PC-3 (cell line): ENCODE results near the gene LIN37. TPM values are rescaled to one million over a fixed set of nuclear protein-coding genes. Genes with fewer than 3 reads are reported as not detected.

Experiments
- ATAC-seq: fragments of 200-7000 bp; cut with Tn5 transposase; 2 replicates; pipeline ENCODE4 v1.9.1; 2020; ENCODE audit warnings: mild to moderate bottlenecking, moderate library complexity
- BruUV-seq: library from RNA; stranded (reverse); fragments of 400-500 nt; replicated peaks from 2 replicates; lab custom pipeline; 2021; lab: Mats Ljungman, UMichigan
- CTCF ChIA-PET: fragments of 300-600 bp; sonication (Branson Sonifier 250); formaldehyde crosslinking; loops from one replicate; lab custom pipeline; 2022; ENCODE audit warnings: antibody characterized with exemption; lab: Charles Lee
- POLR2A ChIA-PET: fragments of 300-600 bp; sonication (Branson Sonifier 250); formaldehyde crosslinking; loops from one replicate; lab custom pipeline; 2022; ENCODE audit warnings: antibody characterized with exemption; ENCODE audit not compliant: unreplicated experiment; lab: Charles Lee
- DNase-seq: peaks from one replicate; pipeline ENCODE4 v3.0.0-alpha.2; 2015
- H2AFZ ChIP-seq: fragments of 300-600 bp; sonication (generic); 2 replicates; pipeline ENCODE4 v1.6.0; 2016; ENCODE audit warnings: antibody characterized with exemption, low read length
- H3F3A ChIP-seq: fragments of 300-600 bp; sonication (generic); one replicate; pipeline ENCODE4 v1.6.0; 2017; ENCODE audit warnings: antibody characterized with exemption, low read length, control low read depth, mild to moderate bottlenecking; ENCODE audit not compliant: unreplicated experiment
- H3K27ac ChIP-seq: fragments of 300-600 bp; sonication (generic); 2 replicates; pipeline ENCODE4 v1.5.1; 2016; ENCODE audit warnings: mild to moderate bottlenecking, low read length
- H3K27me3 ChIP-seq: fragments of 300-600 bp; sonication (generic); 2 replicates; pipeline ENCODE4 v1.6.1; 2016; ENCODE audit warnings: low read length, mixed read lengths
- H3K36me3 ChIP-seq: fragments of 300-600 bp; sonication (generic); 2 replicates; pipeline ENCODE4 v1.6.1; 2016; ENCODE audit warnings: low read depth, mixed run types, low read length, mixed read lengths
- H3K4me1 ChIP-seq: fragments of 300-600 bp; sonication (generic); 2 replicates; pipeline ENCODE4 v1.5.1; 2016; ENCODE audit warnings: low read length; ENCODE audit not compliant: insufficient read depth
- H3K4me2 ChIP-seq: fragments of 300-600 bp; sonication (generic); 2 replicates; pipeline ENCODE4 v1.6.0; 2016; ENCODE audit warnings: low read length
- H3K4me3 ChIP-seq: fragments of 300-600 bp; sonication (generic); 2 replicates; pipeline ENCODE4 v1.5.1; 2016; ENCODE audit warnings: mild to moderate bottlenecking, low read length, mixed read lengths
- H3K79me2 ChIP-seq: fragments of 300-600 bp; sonication (generic); 2 replicates; pipeline ENCODE4 v1.6.1; 2017; ENCODE audit warnings: low read length, mixed read lengths
- H3K9ac ChIP-seq: fragments of 300-600 bp; sonication (generic); 2 replicates; pipeline ENCODE4 v1.6.0; 2016; ENCODE audit warnings: mild to moderate bottlenecking, low read length
- H3K9me2 ChIP-seq: fragments of 300-600 bp; sonication (generic); replicated peaks from 2 replicates; pipeline ENCODE4 v1.6.1; 2016; ENCODE audit warnings: mixed run types, low read length, mixed read lengths
- H3K9me3 ChIP-seq: fragments of 300-600 bp; sonication (generic); 2 replicates; pipeline ENCODE4 v1.6.1; 2016; ENCODE audit warnings: low read length, mixed read lengths
- H4K20me1 ChIP-seq: fragments of 300-600 bp; sonication (generic); 2 replicates; pipeline ENCODE4 v1.6.1; 2016; ENCODE audit warnings: low read length, mixed read lengths
- CTCF ChIP-seq: fragments of 300-600 bp; sonication (generic); conservative IDR thresholded peaks from 2 replicates; pipeline ENCODE4 v1.5.1; 2017; ENCODE audit warnings: antibody characterized with exemption, low read depth, mild to moderate bottlenecking, low read length
- EZH2 ChIP-seq: fragments of 300-600 bp; sonication (generic); IDR thresholded peaks from one replicate; pipeline ENCODE4 v1.6.1; 2017; ENCODE audit warnings: antibody characterized with exemption, mild to moderate bottlenecking, low read length; ENCODE audit not compliant: unreplicated experiment
- EZH2phosphoT487 ChIP-seq: fragments of 300-600 bp; sonication (generic); IDR thresholded peaks from 2 replicates; pipeline ENCODE4 v1.6.1; 2018; ENCODE audit warnings: mild to moderate bottlenecking, antibody characterized with exemption, low read length, borderline replicate concordance
- intact Hi-C: fragments of 100-400 bp; cut with micrococcal nuclease; formaldehyde crosslinking; loops from 2 replicates; pipeline ENCODE4 v1.9.0; 2023
- total RNA-seq: library from RNA; depleted of rRNA; stranded (reverse); fragments of >200 nt; gene quantifications from 2 replicates; pipeline ENCODE4 v1.2.3, GENCODE V29; 2014

The LIN37 gene
- total RNA-seq, 1 experiment from 2014 or later = 8.2 TPM

DNA sequence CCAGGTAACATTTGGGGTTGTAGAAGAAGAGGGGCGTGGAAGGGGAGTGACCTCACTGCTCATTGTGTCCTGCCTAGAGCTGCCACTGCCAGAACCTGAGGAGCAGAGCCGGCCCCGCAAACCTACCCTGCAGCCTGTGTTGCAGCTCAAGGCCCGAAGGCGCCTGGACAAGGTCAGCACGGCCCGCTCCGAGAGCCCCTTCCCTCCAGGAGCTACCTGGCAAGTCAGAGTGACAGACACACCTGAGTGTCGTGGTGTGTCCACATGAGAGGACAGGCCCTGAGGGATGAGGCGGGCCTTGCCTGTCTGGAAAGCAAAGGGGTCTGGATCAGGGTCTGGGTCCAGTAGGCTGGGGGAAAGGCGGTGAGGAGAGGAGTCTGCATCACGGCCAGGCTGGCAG lies 23.8 kb upstream of the LIN37 start:
- TF ChIP-seq EZH2 (no peak), CTCF (no peak), EZH2phosphoT487 (no peak)
- Histone ChIP-seq H3K79me2 (peaks cover 7% of the 10 kb centered on the region), H3K27ac (no peak overlapping the region), H2AFZ (no peak overlapping the region), H3K4me2 (no peak overlapping the region), H4K20me1 (0 out of 2 replicates have a peak, but pooled peaks cover 3% of the 10 kb centered on the region), H3K36me3 (peaks cover 5% of the 10 kb centered on the region), H3K4me3 (no peak overlapping the region), H3K27me3 (no peaks in the 10 kb centered on the region), H3K9me2 (no peaks in the 10 kb centered on the region), H3K9ac (no peak overlapping the region), H3K4me1 (0 out of 2 replicates have a peak, but pooled peaks cover under 1% of the 10 kb centered on the region), H3F3A (no peaks in the 10 kb centered on the region), H3K9me3 (no peaks in the 10 kb centered on the region)
- CTCF ChIA-PET = no interaction called here
- ATAC-seq (no peak), DNase-seq (no peak)
- POLR2A ChIA-PET = no interaction called here
- intact Hi-C loops = no loop called here
- no TSS peak for BruUV-seq

DNA sequence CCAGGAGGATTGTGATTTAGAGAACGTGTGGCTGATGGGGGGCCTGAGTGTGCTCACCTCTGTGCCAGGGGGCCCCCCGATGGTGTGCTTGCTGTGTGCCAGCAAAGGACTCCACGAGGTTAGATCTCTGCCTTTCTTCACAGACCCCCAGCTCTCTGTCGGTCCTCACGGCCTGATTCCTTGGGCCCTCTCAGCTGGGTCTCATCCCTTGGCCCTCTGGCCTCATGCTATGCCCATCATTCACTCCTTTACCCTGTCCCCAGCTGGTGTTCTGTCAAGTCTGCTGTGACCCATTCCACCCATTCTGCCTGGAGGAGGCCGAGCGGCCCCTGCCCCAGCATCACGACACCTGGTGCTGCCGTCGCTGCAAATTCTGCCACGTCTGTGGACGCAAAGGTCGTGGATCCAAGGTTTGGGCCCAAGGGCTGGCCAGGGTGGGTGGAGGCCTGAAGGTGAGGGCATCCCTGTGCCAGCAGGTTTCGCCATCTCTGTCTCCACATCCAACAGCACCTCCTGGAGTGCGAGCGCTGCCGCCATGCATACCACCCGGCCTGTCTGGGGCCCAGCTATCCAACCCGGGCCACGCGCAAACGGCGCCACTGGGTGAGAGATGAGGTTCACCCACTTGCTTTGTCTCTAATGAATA lies 23.0 kb upstream of the LIN37 start:
- Histone ChIP-seq H3K4me3 (no peak overlapping the region), H3K4me2 (no peak overlapping the region), H3K9ac (no peak overlapping the region), H3K4me1 (no peaks in the 10 kb centered on the region), H3K27ac (no peak overlapping the region), H3K79me2 (no peaks in the 10 kb centered on the region), H4K20me1 (no peaks in the 10 kb centered on the region), H3K27me3 (no peaks in the 10 kb centered on the region), H2AFZ (no peak overlapping the region), H3K9me3 (no peaks in the 10 kb centered on the region), H3K9me2 (no peaks in the 10 kb centered on the region), H3F3A (no peaks in the 10 kb centered on the region), H3K36me3 (peaks cover 5% of the 10 kb centered on the region)
- CTCF ChIA-PET = no interaction called here
- ATAC-seq (no peak), DNase-seq (no peak)
- POLR2A ChIA-PET = no interaction called here
- intact Hi-C loops = no loop called here
- no TSS peak for BruUV-seq
- no peak for TF ChIP-seq CTCF
- no peak for TF ChIP-seq EZH2phosphoT487
- TF ChIP-seq EZH2 = no peak

DNA sequence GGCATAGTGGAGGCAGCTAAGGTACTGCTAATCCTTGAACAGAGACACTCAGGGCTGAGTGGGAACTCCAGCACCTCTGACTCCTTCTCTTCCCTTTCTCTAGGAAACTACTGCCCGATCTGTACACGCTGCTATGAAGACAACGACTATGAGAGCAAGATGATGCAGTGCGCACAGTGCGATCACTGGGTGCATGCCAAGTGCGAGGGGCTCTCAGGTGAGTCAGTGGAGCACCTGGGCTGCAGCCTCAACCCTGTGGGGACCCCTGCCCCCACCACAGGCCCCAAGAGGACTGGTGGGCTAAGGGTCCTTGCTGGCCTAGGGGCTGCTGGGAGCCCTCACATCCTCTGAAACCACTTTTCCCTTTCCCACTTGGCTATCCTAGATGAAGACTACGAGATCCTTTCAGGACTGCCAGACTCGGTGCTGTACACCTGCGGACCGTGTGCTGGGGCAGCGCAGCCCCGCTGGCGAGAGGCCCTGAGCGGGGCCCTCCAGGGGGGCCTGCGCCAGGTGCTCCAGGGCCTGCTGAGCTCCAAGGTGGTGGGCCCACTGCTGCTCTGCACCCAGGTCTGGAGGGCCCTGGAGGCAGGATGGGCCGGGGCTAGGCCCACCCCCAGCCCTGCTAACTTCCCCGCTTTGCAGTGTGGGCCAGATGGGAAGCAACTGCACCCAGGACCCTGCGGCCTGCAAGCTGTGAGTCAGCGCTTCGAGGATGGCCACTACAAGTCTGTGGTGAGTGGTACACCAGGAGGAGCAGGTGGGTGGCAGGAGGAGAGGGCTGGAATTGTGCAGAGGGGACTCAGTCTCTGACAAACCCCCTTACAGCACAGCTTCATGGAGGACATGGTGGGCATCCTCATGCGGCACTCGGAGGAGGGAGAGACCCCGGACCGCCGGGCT lies 21.1 kb upstream of the LIN37 start:
- ATAC-seq = no peak
- intact Hi-C loops = no loop called here
- POLR2A ChIA-PET = no interaction called here
- H3K4me3 ChIP-seq = no peak overlapping the region
- no peaks in the 10 kb centered on the region for H3K9me3 ChIP-seq
- H3K79me2 ChIP-seq = no peaks in the 10 kb centered on the region
- TF ChIP-seq EZH2 (no peak), EZH2phosphoT487 (no peak), CTCF (no peak)
- H3K9ac ChIP-seq = no peak overlapping the region
- H3K27ac ChIP-seq = no peak overlapping the region
- no peaks in the 10 kb centered on the region for H3K9me2 ChIP-seq
- H3K4me2 ChIP-seq = no peak overlapping the region
- H3K4me1 ChIP-seq = no peaks in the 10 kb centered on the region
- peaks cover 5% of the 10 kb centered on the region for H3K36me3 ChIP-seq
- H4K20me1 ChIP-seq = no peaks in the 10 kb centered on the region
- CTCF ChIA-PET = no interaction called here
- no peak overlapping the region for H2AFZ ChIP-seq
- H3F3A ChIP-seq = no peaks in the 10 kb centered on the region
- no peak for DNase-seq
- no TSS peak for BruUV-seq
- no peaks in the 10 kb centered on the region for H3K27me3 ChIP-seq
